D721Med (cell line): ENCODE results near the gene SMOC2.

Experiments used
- DNase-seq: peaks from one replicate; pipeline ENCODE4 v3.0.0; 2011; ENCODE audit warnings: low spot score; ENCODE audit not compliant: insufficient read length
- FAIRE-seq: peaks from 2 replicates; lab custom pipeline; 2011; peaks lifted over from hg19 to GRCh38; lab: Jason Lieb, UNC
- TF ChIP-seq, protein P1 (sequence below): IDR thresholded peaks from 2 replicates; pipeline ENCODE4 v1.5.1; 2012; ENCODE audit warnings: mild to moderate bottlenecking, control low read depth; ENCODE audit not compliant: insufficient read depth; ENCODE audit errors: missing control alignments

SMOC2 gene

DNA sequence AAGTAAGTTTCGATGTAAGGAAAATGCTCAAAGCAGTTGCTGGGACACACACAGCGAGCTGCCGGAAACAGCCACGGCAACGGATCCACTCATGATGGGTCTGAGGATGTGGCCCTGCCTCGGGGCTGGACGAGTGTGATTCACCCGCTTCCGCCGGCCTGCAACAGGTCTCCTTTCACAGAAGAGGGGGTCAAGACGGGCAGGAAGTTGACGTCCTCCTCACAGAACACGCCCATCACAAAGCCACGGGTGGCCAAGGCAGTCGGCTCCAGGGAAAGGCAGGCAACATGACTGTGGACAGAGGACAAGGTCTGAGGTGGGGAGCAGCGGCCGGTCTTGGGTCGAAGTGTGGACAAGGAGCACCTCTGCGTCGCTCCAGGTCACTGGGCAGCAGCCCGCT is 29.9 kb upstream of the SMOC2 start:
- TF ChIP-seq, protein P1, sequence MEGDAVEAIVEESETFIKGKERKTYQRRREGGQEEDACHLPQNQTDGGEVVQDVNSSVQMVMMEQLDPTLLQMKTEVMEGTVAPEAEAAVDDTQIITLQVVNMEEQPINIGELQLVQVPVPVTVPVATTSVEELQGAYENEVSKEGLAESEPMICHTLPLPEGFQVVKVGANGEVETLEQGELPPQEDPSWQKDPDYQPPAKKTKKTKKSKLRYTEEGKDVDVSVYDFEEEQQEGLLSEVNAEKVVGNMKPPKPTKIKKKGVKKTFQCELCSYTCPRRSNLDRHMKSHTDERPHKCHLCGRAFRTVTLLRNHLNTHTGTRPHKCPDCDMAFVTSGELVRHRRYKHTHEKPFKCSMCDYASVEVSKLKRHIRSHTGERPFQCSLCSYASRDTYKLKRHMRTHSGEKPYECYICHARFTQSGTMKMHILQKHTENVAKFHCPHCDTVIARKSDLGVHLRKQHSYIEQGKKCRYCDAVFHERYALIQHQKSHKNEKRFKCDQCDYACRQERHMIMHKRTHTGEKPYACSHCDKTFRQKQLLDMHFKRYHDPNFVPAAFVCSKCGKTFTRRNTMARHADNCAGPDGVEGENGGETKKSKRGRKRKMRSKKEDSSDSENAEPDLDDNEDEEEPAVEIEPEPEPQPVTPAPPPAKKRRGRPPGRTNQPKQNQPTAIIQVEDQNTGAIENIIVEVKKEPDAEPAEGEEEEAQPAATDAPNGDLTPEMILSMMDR = no peak
- DNase-seq (no peak), FAIRE-seq (no peak)

DNA sequence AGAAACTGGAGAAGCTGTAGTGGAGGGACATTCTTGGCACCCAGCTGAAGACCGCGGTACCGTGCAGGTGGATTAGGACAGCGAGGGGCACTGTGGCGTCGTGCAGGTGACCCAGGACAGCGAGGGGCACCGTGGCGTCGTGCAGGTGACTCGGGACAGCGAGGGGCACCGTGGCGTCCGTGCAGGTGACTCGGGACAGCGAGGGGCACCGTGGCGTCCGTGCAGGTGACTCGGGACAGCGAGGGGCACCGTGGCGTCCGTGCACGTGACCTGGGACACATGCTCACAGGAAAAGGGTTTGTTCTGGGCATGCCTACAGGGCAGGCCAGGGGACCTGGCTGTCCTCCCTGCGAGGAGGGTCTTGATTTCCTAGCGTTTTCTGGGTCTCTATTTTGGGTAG is 29.2 kb upstream of the SMOC2 start:
- TF ChIP-seq, protein P1 = no peak
- DNase-seq (no peak), FAIRE-seq (no peak)

DNA sequence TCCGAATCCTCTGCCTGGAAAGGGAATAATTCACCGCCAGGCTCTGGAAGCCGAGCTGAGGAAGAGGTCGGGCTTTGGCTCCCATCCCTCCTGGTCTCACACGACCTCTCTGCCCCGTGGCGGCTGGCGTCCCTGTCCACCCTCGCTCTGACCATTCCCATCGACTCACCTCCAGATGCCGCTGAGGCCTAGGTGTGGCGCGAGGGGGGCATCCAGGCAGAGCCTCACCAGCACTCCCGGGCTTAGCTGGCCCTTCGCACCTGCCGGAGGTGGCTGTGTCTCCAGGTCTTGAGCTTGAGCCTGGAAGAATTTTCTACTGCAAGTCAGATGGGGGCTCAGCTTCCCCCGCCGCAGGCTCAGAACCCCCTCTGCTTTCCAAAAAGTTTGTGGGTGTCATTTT is 28.5 kb upstream of the SMOC2 start:
- FAIRE-seq (no peak), DNase-seq (no peak)
- TF ChIP-seq, protein P1 = no peak

DNA sequence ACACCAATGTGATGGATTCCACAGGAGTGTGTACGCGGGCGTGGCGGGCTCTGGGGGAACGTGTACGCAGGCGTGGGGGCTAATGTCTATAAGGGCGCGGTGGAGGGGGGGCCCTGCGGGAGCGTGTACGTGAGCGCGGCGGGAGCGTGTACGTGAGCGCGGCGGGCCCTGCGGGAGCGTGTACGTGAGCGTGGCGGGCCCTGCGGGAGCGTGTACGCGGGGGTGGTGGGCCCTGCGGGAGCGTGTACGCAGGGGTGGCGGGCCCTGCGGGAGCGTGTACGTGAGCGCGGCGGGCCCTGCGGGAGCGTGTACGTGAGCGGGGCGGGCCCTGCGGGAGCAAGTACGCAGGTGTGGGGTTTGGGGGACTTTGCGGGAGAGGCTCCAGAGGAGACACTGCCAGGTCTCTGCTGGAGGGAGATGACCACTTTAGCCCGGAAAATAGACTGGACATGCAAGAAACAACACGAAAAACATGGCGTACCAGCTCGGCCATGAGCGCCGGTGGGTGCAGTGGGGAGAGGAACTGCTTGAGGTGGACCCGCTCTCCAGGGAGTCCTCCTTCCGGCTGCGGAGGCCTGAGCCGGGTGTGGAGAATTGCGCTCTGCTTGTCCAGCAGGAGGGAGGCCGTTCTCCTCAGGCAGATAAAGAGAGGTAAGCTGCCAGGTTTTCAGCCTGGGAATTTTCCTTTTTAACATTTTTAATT is 27.8 kb upstream of the SMOC2 start:
- TF ChIP-seq, protein P1 = no peak
- FAIRE-seq = no peak

DNA sequence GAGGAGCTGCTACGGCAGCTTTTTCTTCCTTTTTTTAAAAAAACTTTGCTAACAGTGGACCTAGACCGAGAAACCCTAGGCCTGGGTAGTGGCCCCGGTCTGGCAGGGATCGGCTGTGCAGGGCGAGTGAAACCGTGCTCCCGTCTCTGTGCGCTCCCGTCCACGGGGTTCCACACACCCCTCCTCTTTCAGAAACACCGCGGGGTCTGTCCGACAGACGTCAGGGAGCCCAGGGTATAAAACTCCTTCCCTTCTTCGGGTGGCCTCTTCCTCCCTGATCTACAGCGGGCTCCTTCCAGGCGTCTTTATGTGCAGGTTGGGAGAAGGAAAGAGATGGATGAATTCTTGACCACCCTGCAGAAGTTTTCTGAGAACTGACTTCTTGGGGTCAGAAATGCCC is 27.1 kb upstream of the SMOC2 start:
- FAIRE-seq = no peak
- DNase-seq = no peak
- TF ChIP-seq, protein P1 = no peak

More for the DNA sequence above, 27.8 kb upstream of the SMOC2 start:
- DNase-seq = no peak

DNA sequence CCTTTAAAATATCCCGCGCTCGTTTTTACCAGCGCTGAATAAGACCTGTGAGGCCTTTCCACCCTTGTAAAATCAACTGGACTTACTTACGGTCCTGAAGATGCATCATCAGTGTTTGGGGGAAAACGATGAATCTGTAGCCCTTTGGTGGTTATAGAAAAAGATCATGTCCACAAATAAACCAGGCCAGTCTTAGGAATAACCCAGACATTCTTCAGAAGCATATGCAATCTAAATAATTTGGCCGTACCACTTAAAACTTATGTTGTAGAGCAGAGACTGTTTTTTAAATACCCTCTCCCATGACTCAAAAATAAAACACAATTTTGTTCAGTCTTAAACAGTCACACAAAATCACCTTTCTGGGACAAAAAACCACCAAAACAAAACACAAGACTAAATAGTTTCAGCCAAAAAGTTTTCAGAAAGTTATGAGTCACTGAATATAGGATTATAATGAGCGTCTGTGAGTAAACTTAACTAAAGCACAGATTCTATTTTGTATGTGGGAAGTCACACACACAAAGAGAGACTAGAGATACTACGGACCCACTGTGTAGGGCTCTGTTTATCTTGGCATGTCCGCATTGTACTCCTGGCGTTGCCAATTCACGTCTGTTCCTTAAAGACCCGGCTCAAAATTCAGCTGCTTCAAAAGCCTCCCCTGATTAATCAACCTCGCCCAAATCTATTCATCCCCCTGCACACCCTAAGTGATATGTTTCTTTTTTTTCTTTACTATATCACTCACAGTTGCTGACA is 26.5 kb upstream of the SMOC2 start:
- no peak for DNase-seq
- TF ChIP-seq, protein P1 = no peak
- no peak for FAIRE-seq
